Measurements from ENCODE around the gene NPRL2. TPM values are rescaled to one million over a fixed set of nuclear protein-coding genes. Genes with fewer than 3 reads are reported as not detected.

NPRL2 gene
- total and polyA plus RNA-seq, 9 of the 15 experiments (the other 6 are each of a cell fraction or from before 2014, with no cell fraction given), result 17.4 to 40.4 (median 24.4) TPM

DNA sequence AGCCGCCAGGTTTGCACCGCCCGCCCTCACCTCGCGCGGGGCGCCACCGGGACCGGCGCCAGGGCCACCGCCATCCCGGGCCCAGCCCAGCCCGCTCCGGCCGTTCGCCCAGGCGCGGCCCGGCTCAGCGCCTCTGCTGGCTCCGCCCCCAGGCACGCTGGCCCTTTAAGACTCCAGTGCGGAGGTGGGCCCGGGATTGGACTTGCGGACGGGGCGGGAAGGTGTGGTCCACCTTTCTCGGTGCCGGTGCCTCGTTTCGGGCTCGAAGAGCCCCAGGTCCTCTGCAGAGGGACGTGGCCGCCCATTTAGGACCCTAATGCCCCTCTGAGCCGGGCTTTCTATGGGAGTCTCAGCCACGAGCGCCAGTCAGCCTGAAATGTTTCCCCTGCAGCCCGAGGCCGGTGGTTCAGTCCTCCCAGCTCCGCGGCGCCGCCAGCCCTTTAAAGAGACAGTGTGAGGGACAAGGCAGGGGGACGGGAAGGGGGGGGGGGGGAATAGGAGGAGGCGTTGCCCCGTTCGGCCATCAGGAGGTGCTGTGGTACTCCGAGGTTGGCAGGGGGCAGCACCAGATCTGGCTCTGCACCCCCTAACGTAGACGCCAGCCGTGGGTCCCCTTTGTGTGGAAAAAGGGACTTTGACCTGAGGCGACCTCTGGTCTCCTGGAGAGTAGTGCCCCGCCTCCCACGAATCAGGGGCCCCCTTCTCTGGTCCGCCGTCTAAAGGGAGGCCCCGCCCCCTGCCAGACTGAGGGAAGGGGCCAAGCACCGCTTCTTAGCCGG lies 29.1 kb downstream of the NPRL2 start (continued):
- TF ChIP-seq KDM4B (IDR thresholded peaks at IDR 0.05; ENCODE audit: borderline replicate concordance in 2 of 2, low read depth in 1 of 2) (peak in 1 of 2 experiments; percentile 64; a peak in 1 of 4 replicates), SIN3A (IDR thresholded peaks at IDR 0.05; ENCODE audit: borderline replicate concordance in 2 of 2, control insufficient read depth in 1 of 2, low read depth in 2 of 2, low read length in 2 of 2) (peak in 1 of 2 experiments; percentile 85; a peak in 3 of 4 replicates), RB1 (IDR thresholded peaks at IDR 0.05; ENCODE audit: low read depth) (peak; percentile 48; the same call in 1 of the 2 replicates), SP1 (CRISPR knock-in tag; IDR thresholded peaks at IDR 0.05) (peak; percentile 94), SMAD3 (CRISPR knock-in tag; conservative IDR thresholded peaks at IDR 0.05) (no peak), MAFF (IDR thresholded peaks at IDR 0.05; ENCODE audit: low read length) (peak; percentile 29; the same call in 1 of the 2 replicates), ZNF696 (CRISPR knock-in tag; conservative IDR thresholded peaks at IDR 0.05) (no peak), TCF3 (CRISPR knock-in tag; IDR thresholded peaks at IDR 0.05) (no peak), NEUROD1 (IDR thresholded peaks at IDR 0.05; ENCODE audit: borderline replicate concordance, low read depth, low read length, partially characterized antibody) (peak; percentile 97), SIX5 (IDR thresholded peaks at IDR 0.05; ENCODE audit: borderline replicate concordance in 1 of 2, insufficient read depth in 1 of 2, low read depth in 1 of 2, low read length in 2 of 2) (peak; percentile 17 to 36; a peak in 2 of 4 replicates), FOXM1 (IDR thresholded peaks at IDR 0.05; ENCODE audit: low read depth) (peak; percentile 100), FOXM1 (CRISPR knock-in tag; IDR thresholded peaks at IDR 0.05; ENCODE audit: low read depth) (no peak), ZNF76 (CRISPR knock-in tag; IDR thresholded peaks at IDR 0.05; ENCODE audit: borderline replicate concordance) (no peak), TCF7L2 (IDR thresholded peaks at IDR 0.05; ENCODE audit: low read depth, low read length) (peak; percentile 90), SMAD1 (IDR thresholded peaks at IDR 0.05; ENCODE audit: low read depth, low read length, partially characterized antibody) (peak; percentile 30), TEAD1 (CRISPR knock-in tag; IDR thresholded peaks at IDR 0.05) (no peak; a peak in 1 of 4 replicates)
- TF ChIP-seq, protein P1, sequence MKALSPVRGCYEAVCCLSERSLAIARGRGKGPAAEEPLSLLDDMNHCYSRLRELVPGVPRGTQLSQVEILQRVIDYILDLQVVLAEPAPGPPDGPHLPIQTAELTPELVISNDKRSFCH (CRISPR knock-in tag; IDR thresholded peaks at IDR 0.05), result no peak
- TF ChIP-seq, protein P1 (tag; IDR thresholded peaks at IDR 0.05), result peak; percentile 51; the same call in 1 of the 2 replicates
- TF ChIP-seq, protein P2, sequence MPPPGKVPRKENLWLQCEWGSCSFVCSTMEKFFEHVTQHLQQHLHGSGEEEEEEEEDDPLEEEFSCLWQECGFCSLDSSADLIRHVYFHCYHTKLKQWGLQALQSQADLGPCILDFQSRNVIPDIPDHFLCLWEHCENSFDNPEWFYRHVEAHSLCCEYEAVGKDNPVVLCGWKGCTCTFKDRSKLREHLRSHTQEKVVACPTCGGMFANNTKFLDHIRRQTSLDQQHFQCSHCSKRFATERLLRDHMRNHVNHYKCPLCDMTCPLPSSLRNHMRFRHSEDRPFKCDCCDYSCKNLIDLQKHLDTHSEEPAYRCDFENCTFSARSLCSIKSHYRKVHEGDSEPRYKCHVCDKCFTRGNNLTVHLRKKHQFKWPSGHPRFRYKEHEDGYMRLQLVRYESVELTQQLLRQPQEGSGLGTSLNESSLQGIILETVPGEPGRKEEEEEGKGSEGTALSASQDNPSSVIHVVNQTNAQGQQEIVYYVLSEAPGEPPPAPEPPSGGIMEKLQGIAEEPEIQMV (tag; conservative IDR thresholded peaks at IDR 0.05; ENCODE audit: low read depth), result no peak
- TF ChIP-seq, protein P3, sequence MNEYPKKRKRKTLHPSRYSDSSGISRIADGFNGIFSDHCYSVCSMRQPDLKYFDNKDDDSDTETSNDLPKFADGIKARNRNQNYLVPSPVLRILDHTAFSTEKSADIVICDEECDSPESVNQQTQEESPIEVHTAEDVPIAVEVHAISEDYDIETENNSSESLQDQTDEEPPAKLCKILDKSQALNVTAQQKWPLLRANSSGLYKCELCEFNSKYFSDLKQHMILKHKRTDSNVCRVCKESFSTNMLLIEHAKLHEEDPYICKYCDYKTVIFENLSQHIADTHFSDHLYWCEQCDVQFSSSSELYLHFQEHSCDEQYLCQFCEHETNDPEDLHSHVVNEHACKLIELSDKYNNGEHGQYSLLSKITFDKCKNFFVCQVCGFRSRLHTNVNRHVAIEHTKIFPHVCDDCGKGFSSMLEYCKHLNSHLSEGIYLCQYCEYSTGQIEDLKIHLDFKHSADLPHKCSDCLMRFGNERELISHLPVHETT (CRISPR knock-in tag; conservative IDR thresholded peaks at IDR 0.05 in 1 of 2, IDR thresholded peaks at IDR 0.05 in 1 of 2), result peak in 1 of 2 experiments; percentile 61; a peak in 1 of 4 replicates
- TF ChIP-seq, protein P4, sequence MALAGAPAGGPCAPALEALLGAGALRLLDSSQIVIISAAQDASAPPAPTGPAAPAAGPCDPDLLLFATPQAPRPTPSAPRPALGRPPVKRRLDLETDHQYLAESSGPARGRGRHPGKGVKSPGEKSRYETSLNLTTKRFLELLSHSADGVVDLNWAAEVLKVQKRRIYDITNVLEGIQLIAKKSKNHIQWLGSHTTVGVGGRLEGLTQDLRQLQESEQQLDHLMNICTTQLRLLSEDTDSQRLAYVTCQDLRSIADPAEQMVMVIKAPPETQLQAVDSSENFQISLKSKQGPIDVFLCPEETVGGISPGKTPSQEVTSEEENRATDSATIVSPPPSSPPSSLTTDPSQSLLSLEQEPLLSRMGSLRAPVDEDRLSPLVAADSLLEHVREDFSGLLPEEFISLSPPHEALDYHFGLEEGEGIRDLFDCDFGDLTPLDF (CRISPR knock-in tag; IDR thresholded peaks at IDR 0.05), result no peak

Measured in K562 (cell line).